ENCODE results near the gene PDXDC1.
"Not testable (repeated sequence)": the region's sequence is repeated elsewhere in the genome, so short reads cannot be mapped to it uniquely, and the experiment has no call there.

PDXDC1 gene

GRCh38 chr16:15043344-15043743 lies 68.5 kb downstream of the PDXDC1 start:
- ATAC-seq, result no peak

GRCh38 chr16:15044286-15044685 lies 69.5 kb downstream of the PDXDC1 start:
- TF ChIP-seq SNAI2 (CRISPR knock-in tag; IDR thresholded peaks at IDR 0.05), result no peak
- ATAC-seq, result no peak

More at GRCh38 chr16:15043344-15043743, 68.5 kb downstream of the PDXDC1 start:
- TF ChIP-seq TOX (CRISPR knock-in tag; IDR thresholded peaks at IDR 0.05; ENCODE audit: borderline replicate concordance) (no peak), ZNF8 (CRISPR knock-in tag; IDR thresholded peaks at IDR 0.05) (no peak), ZNF565 (CRISPR knock-in tag; conservative IDR thresholded peaks at IDR 0.05; ENCODE audit: low read depth) (no peak), CREB5 (CRISPR knock-in tag; IDR thresholded peaks at IDR 0.05; ENCODE audit: low read depth) (no peak), GLIS3 (CRISPR knock-in tag; IDR thresholded peaks at IDR 0.05) (no peak), PPARA (CRISPR knock-in tag; IDR thresholded peaks at IDR 0.05; ENCODE audit: borderline replicate concordance) (no peak), OSR1 (CRISPR knock-in tag; IDR thresholded peaks at IDR 0.05) (no peak), ZFP30 (CRISPR knock-in tag; IDR thresholded peaks at IDR 0.05) (no peak), BACH2 (CRISPR knock-in tag; IDR thresholded peaks at IDR 0.05; ENCODE audit: borderline replicate concordance) (no peak), PATZ1 (CRISPR knock-in tag; IDR thresholded peaks at IDR 0.05; ENCODE audit: borderline replicate concordance) (no peak), RARB (CRISPR knock-in tag; IDR thresholded peaks at IDR 0.05) (no peak), TSHZ2 (CRISPR knock-in tag; IDR thresholded peaks at IDR 0.05) (no peak), ZFP3 (CRISPR knock-in tag; IDR thresholded peaks at IDR 0.05) (no peak), ZNF70 (CRISPR knock-in tag; IDR thresholded peaks at IDR 0.05) (no peak), POU6F1 (CRISPR knock-in tag; IDR thresholded peaks at IDR 0.05; ENCODE audit: borderline replicate concordance, low read depth) (no peak)

GRCh38 chr16:15045270-15045669 lies 70.4 kb downstream of the PDXDC1 start:
- not testable (repeated sequence) for ATAC-seq

GRCh38 chr16:15046692-15047376 lies 72.0 kb downstream of the PDXDC1 start:
- TF ChIP-seq ZNF565 (CRISPR knock-in tag; conservative IDR thresholded peaks at IDR 0.05; ENCODE audit: low read depth) (no peak), OSR1 (CRISPR knock-in tag; IDR thresholded peaks at IDR 0.05) (no peak), TOX (CRISPR knock-in tag; IDR thresholded peaks at IDR 0.05; ENCODE audit: borderline replicate concordance) (no peak), ZNF70 (CRISPR knock-in tag; IDR thresholded peaks at IDR 0.05) (no peak), ARNTL (CRISPR knock-in tag; IDR thresholded peaks at IDR 0.05; ENCODE audit: borderline replicate concordance, low read depth) (no peak), GLIS3 (CRISPR knock-in tag; IDR thresholded peaks at IDR 0.05) (no peak), PATZ1 (CRISPR knock-in tag; IDR thresholded peaks at IDR 0.05; ENCODE audit: borderline replicate concordance) (no peak)
- ATAC-seq, result no peak

Measured in SK-N-SH treated with all-trans-retinoic acid at 6 μM for 48 hours (cell line).